ENCODE measurements around the gene LILRB4. TPM values are rescaled to one million over a fixed set of nuclear protein-coding genes. Genes with fewer than 3 reads are reported as not detected.
"Not testable (repeated sequence)": the region's sequence is repeated elsewhere in the genome, so short reads cannot be mapped to it uniquely, and the experiment has no call there.

LILRB4 gene
- total RNA-seq, 3 donors from 2014 or later (not counting 1 experiment from before 2014, with no cell fraction given), result 1.5 to 3.6 (median 2.5) TPM

DNA sequence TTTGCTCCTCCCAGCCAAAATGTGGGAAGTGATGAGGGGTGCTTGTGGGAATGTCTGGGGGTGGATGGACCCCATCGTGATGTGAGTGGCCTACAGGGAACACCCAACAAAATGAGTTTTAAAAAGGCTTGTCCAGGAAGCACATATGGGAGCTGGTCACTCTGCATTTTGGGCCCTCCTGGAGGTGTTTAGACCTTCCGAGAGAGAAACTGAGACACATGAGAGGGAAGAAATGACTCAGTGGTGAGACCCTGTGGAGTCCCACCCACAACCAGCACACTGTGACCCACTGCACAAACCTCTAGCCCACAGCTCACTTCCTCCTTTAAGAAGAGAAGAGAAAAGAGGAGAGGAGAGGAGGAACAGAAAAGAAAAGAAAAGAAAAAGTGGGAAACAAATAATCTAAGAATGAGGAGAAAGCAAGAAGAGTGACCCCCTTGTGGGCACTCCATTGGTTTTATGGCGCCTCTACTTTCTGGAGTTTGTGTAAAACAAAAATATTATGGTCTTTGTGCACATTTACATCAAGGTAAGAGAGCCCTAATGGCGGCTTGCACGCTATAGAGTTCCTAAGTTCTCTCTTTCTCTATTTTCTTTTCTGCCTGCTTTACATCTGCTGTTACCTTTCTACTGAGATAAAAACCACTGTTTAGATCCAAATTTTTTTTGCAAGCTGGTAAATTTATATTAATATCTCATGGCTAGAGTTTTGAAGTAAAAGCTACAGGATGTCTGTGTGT lies 45.8 kb upstream of the LILRB4 start:
- H3K27me3 Mint-ChIP-seq (ENCODE audit: low read depth in 2 of 2), result no peaks in the 10 kb centered on the region
- peak in 1 of 2 donors; percentile 18 for DNase-seq
- peak overlapping the region; percentile 84 for H3K4me3 Mint-ChIP-seq

DNA sequence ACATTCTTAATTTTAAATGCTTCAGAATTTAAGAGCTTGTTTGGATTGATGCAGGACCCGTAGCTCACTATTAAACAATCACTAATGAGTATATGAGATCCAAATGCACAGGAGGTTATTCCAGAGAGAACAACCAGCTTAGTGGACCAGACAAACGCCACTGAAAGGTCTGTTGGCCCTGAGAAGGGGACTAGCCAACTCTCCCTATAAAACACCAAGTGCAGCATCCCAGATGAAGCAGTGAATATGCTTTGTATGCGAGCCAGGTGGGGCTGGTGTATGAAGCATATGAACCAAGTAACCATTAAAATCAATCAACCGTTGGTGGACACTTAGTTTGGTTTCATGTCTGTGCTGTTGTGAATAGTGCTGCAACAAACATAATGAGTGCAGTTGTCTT lies 42.3 kb upstream of the LILRB4 start:
- Mint-ChIP-seq H3K4me1 (peaks cover 55 to 66% of the 10 kb centered on the region in 2 donors), H3K36me3 (no peaks in the 10 kb centered on the region), H3K27me3 (ENCODE audit: low read depth in 2 of 2) (no peaks in the 10 kb centered on the region), H3K9me3 (no peaks in the 10 kb centered on the region), H3K4me3 (no peak overlapping the region), H3K27ac (no peak overlapping the region)
- no peak for DNase-seq
- Histone ChIP-seq H3K9me3 (ENCODE audit: control insufficient read depth, insufficient read depth, low read length) (no peaks in the 10 kb centered on the region), H3K27ac (ENCODE audit: low read length) (no peak overlapping the region), H3K4me1 (ENCODE audit: control insufficient read depth, insufficient read depth, low read length) (peaks cover 29% of the 10 kb centered on the region), H3K27me3 (ENCODE audit: control insufficient read depth, insufficient read depth, low read length) (no peaks in the 10 kb centered on the region), H3K36me3 (ENCODE audit: control insufficient read depth, insufficient read depth, low read length) (no peaks in the 10 kb centered on the region), H3K4me3 (ENCODE audit: low read length) (no peak overlapping the region)
- intact Hi-C loops (cut with micrococcal nuclease), result no loop called here
- ATAC-seq, result no peak
- TF ChIP-seq, protein P1, sequence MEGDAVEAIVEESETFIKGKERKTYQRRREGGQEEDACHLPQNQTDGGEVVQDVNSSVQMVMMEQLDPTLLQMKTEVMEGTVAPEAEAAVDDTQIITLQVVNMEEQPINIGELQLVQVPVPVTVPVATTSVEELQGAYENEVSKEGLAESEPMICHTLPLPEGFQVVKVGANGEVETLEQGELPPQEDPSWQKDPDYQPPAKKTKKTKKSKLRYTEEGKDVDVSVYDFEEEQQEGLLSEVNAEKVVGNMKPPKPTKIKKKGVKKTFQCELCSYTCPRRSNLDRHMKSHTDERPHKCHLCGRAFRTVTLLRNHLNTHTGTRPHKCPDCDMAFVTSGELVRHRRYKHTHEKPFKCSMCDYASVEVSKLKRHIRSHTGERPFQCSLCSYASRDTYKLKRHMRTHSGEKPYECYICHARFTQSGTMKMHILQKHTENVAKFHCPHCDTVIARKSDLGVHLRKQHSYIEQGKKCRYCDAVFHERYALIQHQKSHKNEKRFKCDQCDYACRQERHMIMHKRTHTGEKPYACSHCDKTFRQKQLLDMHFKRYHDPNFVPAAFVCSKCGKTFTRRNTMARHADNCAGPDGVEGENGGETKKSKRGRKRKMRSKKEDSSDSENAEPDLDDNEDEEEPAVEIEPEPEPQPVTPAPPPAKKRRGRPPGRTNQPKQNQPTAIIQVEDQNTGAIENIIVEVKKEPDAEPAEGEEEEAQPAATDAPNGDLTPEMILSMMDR (IDR thresholded peaks at IDR 0.05), result no peak
- WGBS (ENCODE audit: insufficient coverage), result 84% methylated on average over 4 of the region's 4 CpGs

More for the DNA sequence above, 45.8 kb upstream of the LILRB4 start:
- intact Hi-C loops (cut with micrococcal nuclease), result no loop called here
- WGBS (ENCODE audit: insufficient coverage), result 45% methylated on average over 5 of the region's 5 CpGs
- Mint-ChIP-seq H3K4me1 (peaks cover 32 to 38% of the 10 kb centered on the region in 2 donors), H3K36me3 (no peaks in the 10 kb centered on the region), H3K9me3 (no peaks in the 10 kb centered on the region), H3K27ac (peak overlapping the region; percentile 72 to 81)
- peak; percentile 27 to 64 (median 63) for ATAC-seq
- Histone ChIP-seq H3K4me3 (ENCODE audit: low read length) (peak overlapping the region; percentile 39), H3K27ac (ENCODE audit: low read length) (peak overlapping the region; percentile 63), H3K36me3 (ENCODE audit: control insufficient read depth, insufficient read depth, low read length) (no peaks in the 10 kb centered on the region), H3K4me1 (ENCODE audit: control insufficient read depth, insufficient read depth, low read length) (peaks cover 12% of the 10 kb centered on the region), H3K9me3 (ENCODE audit: control insufficient read depth, insufficient read depth, low read length) (no peaks in the 10 kb centered on the region), H3K27me3 (ENCODE audit: control insufficient read depth, insufficient read depth, low read length) (no peaks in the 10 kb centered on the region)
- TF ChIP-seq, protein P1 (IDR thresholded peaks at IDR 0.05), result no peak

DNA sequence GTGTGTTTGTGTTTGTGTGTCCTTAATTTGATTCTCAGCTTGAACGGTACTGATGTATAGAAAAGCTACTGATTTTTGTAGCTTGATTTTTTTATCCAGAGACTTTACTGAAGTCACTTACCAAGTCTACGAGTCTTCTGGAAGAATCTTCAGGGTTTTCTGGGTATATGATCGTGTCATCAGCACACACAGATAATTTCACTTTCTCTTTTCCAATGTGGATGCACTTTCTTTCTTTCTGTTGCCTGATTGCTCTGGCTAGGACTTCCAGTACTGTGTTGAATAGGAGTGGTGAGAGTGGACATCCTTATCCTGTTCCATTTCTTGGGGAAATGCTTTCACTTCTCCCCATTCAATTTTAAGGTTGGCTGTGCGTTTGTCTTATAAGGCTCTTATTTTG lies 40.4 kb upstream of the LILRB4 start:
- H3K36me3 Mint-ChIP-seq, result no peaks in the 10 kb centered on the region
- Histone ChIP-seq H3K27me3 (ENCODE audit: control insufficient read depth, insufficient read depth, low read length) (no peaks in the 10 kb centered on the region), H3K27ac (ENCODE audit: low read length) (peak overlapping the region; percentile 56), H3K36me3 (ENCODE audit: control insufficient read depth, insufficient read depth, low read length) (peaks cover 2% of the 10 kb centered on the region), H3K4me3 (ENCODE audit: low read length) (no peak overlapping the region), H3K9me3 (ENCODE audit: control insufficient read depth, insufficient read depth, low read length) (no peaks in the 10 kb centered on the region), H3K4me1 (ENCODE audit: control insufficient read depth, insufficient read depth, low read length) (peaks cover 33% of the 10 kb centered on the region)
- H3K27ac Mint-ChIP-seq, result peak overlapping the region; percentile 53 to 76
- H3K4me1 Mint-ChIP-seq, result peaks cover 49 to 61% of the 10 kb centered on the region in 2 donors
- H3K27me3 Mint-ChIP-seq (ENCODE audit: low read depth in 2 of 2), result no peaks in the 10 kb centered on the region
- H3K9me3 Mint-ChIP-seq, result no peaks in the 10 kb centered on the region
- intact Hi-C loops (cut with micrococcal nuclease), result no loop called here
- peak overlapping the region; percentile 60 for H3K4me3 Mint-ChIP-seq
- TF ChIP-seq, protein P1 (IDR thresholded peaks at IDR 0.05), result no peak
- ATAC-seq, result no peak
- WGBS (ENCODE audit: insufficient coverage), result 73% methylated on average over 3 of the region's 4 CpGs
- DNase-seq, result no peak

DNA sequence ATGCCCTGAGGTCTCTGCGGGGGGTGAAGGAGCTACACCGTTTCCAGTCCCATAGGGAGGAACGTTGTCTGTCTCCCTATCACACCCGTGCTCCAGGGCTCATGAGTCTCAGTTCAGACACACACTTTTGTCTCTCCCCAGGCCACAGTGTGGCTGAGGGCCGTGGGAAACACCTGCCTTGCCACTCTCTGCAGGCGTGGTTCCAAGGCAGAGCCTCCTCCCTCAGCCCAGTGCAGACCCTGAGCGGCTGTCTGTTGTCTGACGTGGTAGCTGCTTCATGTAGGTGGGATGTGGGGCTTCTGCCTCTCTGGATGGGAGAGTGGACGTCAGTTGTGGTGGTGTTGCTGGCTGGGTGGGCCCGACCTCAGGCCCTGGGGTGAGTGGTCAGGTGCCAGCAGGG lies 38.6 kb upstream of the LILRB4 start:
- DNase-seq, result peak in 1 of 2 donors; percentile 30
- H3K36me3 ChIP-seq (ENCODE audit: control insufficient read depth, insufficient read depth, low read length); H3K9me3 ChIP-seq (ENCODE audit: control insufficient read depth, insufficient read depth, low read length); H3K9me3 Mint-ChIP-seq; H3K27me3 ChIP-seq (ENCODE audit: control insufficient read depth, insufficient read depth, low read length); intact Hi-C loops (cut with micrococcal nuclease); H3K4me3 ChIP-seq (ENCODE audit: low read length); H3K27me3 Mint-ChIP-seq (ENCODE audit: low read depth in 2 of 2); H3K36me3 Mint-ChIP-seq: not testable (repeated sequence)
- WGBS (ENCODE audit: insufficient coverage), result 88% methylated on average over 1 of the region's 10 CpGs
- H3K27ac Mint-ChIP-seq, result peak overlapping the region; percentile 38 to 76
- H3K4me3 Mint-ChIP-seq, result peak overlapping the region; percentile 62
- Histone ChIP-seq H3K4me1 (ENCODE audit: control insufficient read depth, insufficient read depth, low read length) (peaks cover 39% of the 10 kb centered on the region), H3K27ac (ENCODE audit: low read length) (peak overlapping the region; percentile 82)
- H3K4me1 Mint-ChIP-seq, result peaks cover 45 to 59% of the 10 kb centered on the region in 2 donors
- ATAC-seq, result peak; percentile 41 to 60 (median 53)

DNA sequence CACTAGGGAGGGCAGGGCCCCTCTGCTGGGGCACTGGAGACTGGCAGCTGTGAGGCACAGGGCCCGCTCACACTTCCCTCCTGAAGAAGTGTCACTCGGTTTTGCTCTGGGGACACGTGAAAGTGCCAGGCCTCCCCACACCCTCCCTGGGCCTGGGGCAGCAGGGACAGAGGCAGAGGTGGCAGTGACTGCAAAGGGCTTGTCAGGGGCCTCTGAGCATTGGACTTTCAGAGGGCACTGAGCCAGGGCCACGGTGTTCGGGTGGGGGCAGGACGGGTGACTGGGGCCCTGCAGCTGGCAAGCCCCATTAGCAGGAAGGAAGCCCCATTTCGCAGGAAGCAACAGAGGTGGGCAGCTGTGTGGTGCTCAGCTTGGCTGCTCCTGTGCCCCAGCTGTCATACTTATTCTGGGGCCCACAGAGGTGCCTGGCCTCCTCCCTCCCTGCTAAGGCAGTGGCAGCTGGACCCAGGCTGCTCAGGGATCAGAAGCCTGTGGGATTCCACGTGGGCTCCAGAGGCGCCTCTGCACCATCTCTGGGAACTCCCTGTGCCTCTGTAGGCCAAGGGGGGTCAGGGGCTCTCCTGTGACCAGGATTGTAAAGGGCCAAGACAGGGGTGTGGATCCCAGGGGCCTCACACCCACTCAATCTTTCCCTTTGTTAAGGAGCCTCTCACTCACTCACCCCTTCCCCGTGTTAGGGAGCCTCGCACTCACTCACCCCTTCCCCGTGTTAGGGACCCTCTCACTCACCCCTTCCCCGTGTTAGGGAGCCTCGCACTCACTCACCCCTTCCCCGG lies 37.7 kb upstream of the LILRB4 start:
- ATAC-seq, result peak; percentile 82 to 89 (median 87)
- peak overlapping the region; percentile 50 to 76 for H3K27ac Mint-ChIP-seq
- H3K9me3 ChIP-seq (ENCODE audit: control insufficient read depth, insufficient read depth, low read length); H3K36me3 Mint-ChIP-seq; H3K4me3 ChIP-seq (ENCODE audit: low read length); H3K36me3 ChIP-seq (ENCODE audit: control insufficient read depth, insufficient read depth, low read length); DNase-seq; H3K9me3 Mint-ChIP-seq; H3K27me3 ChIP-seq (ENCODE audit: control insufficient read depth, insufficient read depth, low read length); intact Hi-C loops (cut with micrococcal nuclease); H3K27me3 Mint-ChIP-seq (ENCODE audit: low read depth in 2 of 2): not testable (repeated sequence)
- 61% methylated on average over 8 of the region's 15 CpGs for WGBS (ENCODE audit: insufficient coverage)
- H3K4me3 Mint-ChIP-seq, result peak overlapping the region; percentile 68
- Histone ChIP-seq H3K27ac (ENCODE audit: low read length) (peak overlapping the region; percentile 86), H3K4me1 (ENCODE audit: control insufficient read depth, insufficient read depth, low read length) (peaks cover 43% of the 10 kb centered on the region)
- H3K4me1 Mint-ChIP-seq, result peaks cover 49 to 64% of the 10 kb centered on the region in 2 donors
